CD4-positive, alpha-beta memory T cell (primary cell): ENCODE data around the gene GOLGA6L6. TPM values are rescaled to one million over a fixed set of nuclear protein-coding genes. Genes with fewer than 3 reads are reported as not detected.
"Not testable (repeated sequence)": the region's sequence is repeated elsewhere in the genome, so short reads cannot be mapped to it uniquely, and the experiment has no call there.

Source experiments
- CTCF ChIA-PET: fragments of 350-600 bp; sonication (Branson Sonifier 250); formaldehyde crosslinking; loops from one replicate; lab custom pipeline; 2021; ENCODE audit warnings: inconsistent platforms; ENCODE audit not compliant: partially characterized antibody; lab: Charles Lee
- POLR2A ChIA-PET: fragments of 350-600 bp; sonication (Branson Sonifier 250); formaldehyde crosslinking; loops from one replicate; lab custom pipeline; 2021; ENCODE audit not compliant: partially characterized antibody; lab: Charles Lee
- DNase-seq, 5 donors: peaks; one replicate each; pipeline versions ENCODE4 v3.0.0 to v3.0.0-alpha.2; 2020 to 2022; ENCODE audit warnings: mixed read lengths in 1 of 5
- H3K27ac ChIP-seq: one replicate; pipeline ENCODE4 v1.7.0; 2013; ENCODE audit warnings: low read depth, low read length
- H3K27me3 ChIP-seq: 2 replicates; pipeline ENCODE4 v1.7.0; 2013; ENCODE audit warnings: mild to moderate bottlenecking, low read length, moderate library complexity; ENCODE audit not compliant: insufficient read depth
- H3K36me3 ChIP-seq: 2 replicates; pipeline ENCODE4 v1.7.0; 2013; ENCODE audit warnings: mild to moderate bottlenecking, low read length, moderate library complexity; ENCODE audit not compliant: insufficient read depth
- H3K4me1 ChIP-seq: 2 replicates; pipeline ENCODE4 v1.7.0; 2013; ENCODE audit warnings: mild to moderate bottlenecking, low read length, moderate library complexity; ENCODE audit not compliant: insufficient read depth
- H3K4me3 ChIP-seq, 2 donors: one replicate each; pipeline ENCODE4 v1.7.0; 2013; ENCODE audit warnings: low read length in 2 of 2, mild to moderate bottlenecking in 1 of 2
- H3K9me3 ChIP-seq, 2 donors: one replicate each; pipeline ENCODE4 v1.7.0; 2013; ENCODE audit warnings: low read length in 2 of 2, control low read depth in 1 of 2; ENCODE audit not compliant: control insufficient read depth in 1 of 2
- H3K27ac Mint-ChIP-seq, 7 donors: one replicate each; pipeline ENCODE4 v1.8.0; 2020 to 2021; ENCODE audit warnings: mixed read lengths in 7 of 7, mild to moderate bottlenecking in 6 of 7, inconsistent platforms in 3 of 7, moderate library complexity in 3 of 7
- H3K27me3 Mint-ChIP-seq, 2 donors: one replicate each; pipeline ENCODE4 v1.8.0; 2020 to 2021; ENCODE audit warnings: mixed read lengths in 2 of 2
- H3K36me3 Mint-ChIP-seq, 2 donors: one replicate each; pipeline ENCODE4 v1.8.0; 2020 to 2021; ENCODE audit warnings: mixed read lengths in 2 of 2, inconsistent platforms in 1 of 2, mild to moderate bottlenecking in 1 of 2
- H3K4me1 Mint-ChIP-seq, 4 donors: one replicate each; pipeline ENCODE4 v1.8.0; 2020 to 2021; ENCODE audit warnings: mixed read lengths in 4 of 4, mild to moderate bottlenecking in 1 of 4
- H3K4me3 Mint-ChIP-seq, 8 donors: one replicate each; pipeline ENCODE4 v1.8.0; 2020 to 2021; ENCODE audit warnings: mixed read lengths in 8 of 8, mild to moderate bottlenecking in 7 of 8, moderate library complexity in 6 of 8, inconsistent platforms in 3 of 8
- H3K9me3 Mint-ChIP-seq, 8 donors: one replicate each; pipeline ENCODE4 v1.8.0; 2020 to 2021; ENCODE audit warnings: mixed read lengths in 8 of 8, mild to moderate bottlenecking in 5 of 8, inconsistent platforms in 3 of 8, moderate library complexity in 1 of 8
- intact Hi-C: fragments of 100-400 bp; cut with micrococcal nuclease; formaldehyde crosslinking; loops from one replicate; pipeline ENCODE4 v1.15.1; 2023
- polyA plus RNA-seq, 2 donors: library from polyadenylated mRNA; unstranded; fragments of 300-500 nt; fragmentation: Illumina TruSeq; gene quantifications; one replicate each; pipeline ENCODE4 v1.2.3, GENCODE V29; 2021
- total RNA-seq, 2 experiments: library from RNA; stranded (reverse); gene quantifications; one replicate each; pipeline ENCODE4 v1.2.3, GENCODE V29; 2021

Gene GOLGA6L6
- total and polyA plus RNA-seq, 4 experiments from 2014 or later = not detected

DNA sequence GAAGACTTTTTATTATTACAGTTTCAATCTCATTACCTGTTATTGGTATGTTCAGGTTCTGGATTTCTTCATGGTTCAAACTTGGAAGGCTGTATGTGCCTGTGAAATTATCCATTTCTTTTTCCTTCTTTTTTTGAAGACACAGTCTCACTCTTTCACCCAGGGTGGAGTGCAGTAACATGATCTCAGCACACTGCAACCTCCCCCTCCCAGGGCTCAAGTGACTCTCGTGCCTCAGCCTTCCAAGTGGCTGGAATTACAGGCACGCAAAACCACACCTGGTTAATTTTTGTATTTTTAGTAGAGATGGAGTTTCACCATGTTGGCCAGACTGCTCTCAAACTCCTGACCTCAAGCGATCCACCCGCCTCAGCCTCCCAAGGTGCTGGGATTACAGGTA is 52.3 kb downstream of the GOLGA6L6 start:
- H3K4me3 Mint-ChIP-seq, H3K4me1 ChIP-seq, H3K27me3 Mint-ChIP-seq, H3K9me3 ChIP-seq, intact Hi-C loops, CTCF ChIA-PET, H3K27me3 ChIP-seq, H3K36me3 Mint-ChIP-seq, H3K9me3 Mint-ChIP-seq, H3K4me1 Mint-ChIP-seq, DNase-seq, H3K4me3 ChIP-seq, H3K36me3 ChIP-seq, H3K27ac ChIP-seq, H3K27ac Mint-ChIP-seq, POLR2A ChIA-PET: not testable (repeated sequence)
